ENCODE measurements around the gene RARA. TPM values are rescaled to one million over a fixed set of nuclear protein-coding genes. Genes with fewer than 3 reads are reported as not detected.

RARA gene
- total RNA-seq, 1 experiment from 2014 or later = 35.1 TPM

GRCh38 chr17:40377832-40378231, 68.9 kb downstream of the RARA start:
- H3K36me3 ChIP-seq (ENCODE audit: control insufficient read depth in 1 of 2, insufficient read depth in 2 of 2, low read length in 2 of 2) = no peaks in the 10 kb centered on the region
- no peak overlapping the region for H2AFZ ChIP-seq (ENCODE audit: low read depth, low read length, poor library complexity, severe bottlenecking)
- no peaks in the 10 kb centered on the region for H3K9me2 ChIP-seq (ENCODE audit: insufficient read depth)
- H3K27me3 ChIP-seq (ENCODE audit: insufficient read depth, low read length) = no peaks in the 10 kb centered on the region
- H3K4me2 ChIP-seq (ENCODE audit: low read length) = no peak overlapping the region
- no peak for ATAC-seq
- intact Hi-C loops (cut with micrococcal nuclease) = no loop called here
- no peak for DNase-seq (ENCODE audit: low read depth, low spot score)
- ChIA-PET RAD21 (ENCODE audit: low non-redundant PET in 1 of 2, low total read pairs in 2 of 2, uncharacterized antibody in 2 of 2, unreplicated experiment in 2 of 2) (no interaction called here), CTCF (no interaction called here), POLR2A (no interaction called here)
- H3K4me1 ChIP-seq (ENCODE audit: control insufficient read depth in 1 of 2, insufficient read depth in 2 of 2, low read length in 2 of 2) = no peaks in the 10 kb centered on the region; a peak in 1 of 4 replicates
- H3K79me2 ChIP-seq (ENCODE audit: insufficient read depth, low read length) = no peaks in the 10 kb centered on the region
- H3K27ac ChIP-seq (ENCODE audit: low read depth, low read length) = no peak overlapping the region
- H3K4me3 ChIP-seq (replicated peaks in 1 of 2; ENCODE audit: low read depth in 1 of 2, low read length in 2 of 2) = no peak overlapping the region
- TF ChIP-seq ELF1 (IDR thresholded peaks at IDR 0.05; ENCODE audit: borderline replicate concordance, low read depth) (no peak), MAX (IDR thresholded peaks at IDR 0.05) (no peak), EZH2 (IDR thresholded peaks at IDR 0.05) (no peak), ZNF274 (IDR thresholded peaks at IDR 0.05; ENCODE audit: low read depth, low read length) (no peak), RAD21 (IDR thresholded peaks at IDR 0.05; ENCODE audit: low read depth) (no peak), TCF7L2 (IDR thresholded peaks at IDR 0.05; ENCODE audit: borderline replicate concordance, extremely low read depth, insufficient read depth, insufficient read length) (no peak), SIN3A (IDR thresholded peaks at IDR 0.05; ENCODE audit: low read depth) (no peak), EGR1 (IDR thresholded peaks at IDR 0.05; ENCODE audit: low read depth) (no peak), SRF (IDR thresholded peaks at IDR 0.05; ENCODE audit: low read depth) (no peak), POLR2AphosphoS5 (IDR thresholded peaks at IDR 0.05; ENCODE audit: low read depth, low read length) (no peak), YY1 (IDR thresholded peaks at IDR 0.05; ENCODE audit: extremely low read depth, insufficient replicate concordance, low read depth, low read length) (no peak), CTCF (IDR thresholded peaks at IDR 0.05 in 2 of 3, conservative IDR thresholded peaks at IDR 0.05 in 1 of 3; ENCODE audit: borderline replicate concordance in 1 of 3, insufficient read depth in 1 of 3, low read depth in 2 of 3, low read length in 2 of 3) (no peak)
- TF ChIP-seq, protein P1, sequence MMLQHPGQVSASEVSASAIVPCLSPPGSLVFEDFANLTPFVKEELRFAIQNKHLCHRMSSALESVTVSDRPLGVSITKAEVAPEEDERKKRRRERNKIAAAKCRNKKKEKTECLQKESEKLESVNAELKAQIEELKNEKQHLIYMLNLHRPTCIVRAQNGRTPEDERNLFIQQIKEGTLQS (IDR thresholded peaks at IDR 0.05) = no peak
- H3K9ac ChIP-seq (ENCODE audit: low read length) = no peak overlapping the region
- H3K9me3 ChIP-seq (ENCODE audit: control insufficient read depth in 1 of 2, insufficient read depth in 1 of 2, low read depth in 1 of 2, low read length in 2 of 2) = no peaks in the 10 kb centered on the region
- no TSS peak for BruUV-seq (replicated peaks)
- H4K20me1 ChIP-seq (ENCODE audit: insufficient read depth) = no peaks in the 10 kb centered on the region

Measured in HCT116 (cell line).